Measurements from ENCODE around the gene KAT6B.
A peak's percentile ranks its signal among the peaks of the same experiment; 100 is the strongest.

KAT6B gene

GRCh38 chr10:74824184-74824899, 2.1 kb upstream of the KAT6B start:
- DNase-seq = no peak

- DNase-seq = no peak
Measured at GRCh38 chr10:74824900-74825370, 1.5 kb upstream of the KAT6B start.

DNA sequence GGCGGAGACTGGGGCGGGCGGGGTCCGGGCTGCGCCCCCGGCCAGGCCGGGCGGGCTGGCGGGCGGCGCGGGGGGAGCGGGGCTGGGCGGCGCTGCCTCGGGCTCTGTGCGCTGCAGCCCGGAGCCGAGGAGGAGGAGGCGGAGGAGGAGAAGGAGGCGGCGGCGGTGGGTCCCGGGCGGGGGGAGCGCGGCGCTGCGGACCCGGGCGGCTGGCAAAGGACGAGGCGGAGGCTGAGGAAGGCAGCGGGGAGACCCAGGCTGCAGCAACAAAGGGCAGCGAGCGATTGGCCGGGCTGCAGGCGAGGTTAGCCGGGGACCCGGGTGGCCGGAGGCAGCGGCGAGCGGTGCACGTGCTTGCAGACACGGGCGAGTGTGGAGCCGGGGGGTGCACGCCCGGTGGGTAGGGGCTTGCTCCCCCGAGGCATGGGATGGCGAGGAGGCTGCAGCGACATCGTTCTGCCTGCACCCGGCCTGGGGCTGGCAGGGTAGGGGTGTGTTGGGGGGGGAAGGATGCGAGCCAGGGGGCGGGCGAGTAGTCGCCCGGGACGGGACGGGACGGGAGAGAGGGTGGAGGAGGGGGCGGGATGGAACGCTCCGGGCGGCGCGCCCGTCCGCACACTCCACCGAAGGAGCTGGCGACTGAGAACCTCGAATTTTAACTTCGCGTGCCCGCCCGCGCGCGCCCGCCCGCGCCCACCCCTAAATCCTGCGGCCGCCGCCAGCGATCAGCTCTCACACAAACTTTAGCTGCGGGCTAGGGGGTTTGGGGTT, 844 bp upstream of the KAT6B start:
- peak; percentile 32 for DNase-seq

GRCh38 chr10:74827045-74827441, 643 bp downstream of the KAT6B start:
- no peak for DNase-seq

GRCh38 chr10:74827694-74828093, 1.3 kb downstream of the KAT6B start:
- no peak for DNase-seq

DNA sequence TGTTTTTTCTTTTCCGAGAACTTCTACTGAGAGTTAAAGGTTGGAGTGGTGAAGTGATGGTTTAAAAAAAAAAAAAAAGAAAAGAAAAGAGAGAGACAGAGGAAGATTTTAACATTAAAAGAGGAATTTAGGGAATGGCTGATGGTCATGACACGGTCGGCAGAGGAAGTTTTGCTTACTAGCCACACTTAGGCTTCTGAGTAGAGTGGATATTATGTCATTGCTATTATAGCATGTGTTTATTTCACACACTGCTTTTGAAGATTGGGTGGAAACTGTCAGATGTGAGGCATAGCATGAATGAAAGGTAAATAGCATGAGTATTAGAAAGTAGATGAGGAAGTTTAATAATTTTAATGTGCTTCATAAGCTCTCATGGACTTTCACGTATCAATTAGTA, 2.5 kb downstream of the KAT6B start:
- no peak for DNase-seq

GRCh38 chr10:74831518-74832120, 5.2 kb downstream of the KAT6B start:
- no peak for DNase-seq

- DNase-seq = no peak
Measured at GRCh38 chr10:74835963-74836362, 9.6 kb downstream of the KAT6B start.

- DNase-seq = no peak
Measured at GRCh38 chr10:74836877-74837276, 10.5 kb downstream of the KAT6B start.

DNA sequence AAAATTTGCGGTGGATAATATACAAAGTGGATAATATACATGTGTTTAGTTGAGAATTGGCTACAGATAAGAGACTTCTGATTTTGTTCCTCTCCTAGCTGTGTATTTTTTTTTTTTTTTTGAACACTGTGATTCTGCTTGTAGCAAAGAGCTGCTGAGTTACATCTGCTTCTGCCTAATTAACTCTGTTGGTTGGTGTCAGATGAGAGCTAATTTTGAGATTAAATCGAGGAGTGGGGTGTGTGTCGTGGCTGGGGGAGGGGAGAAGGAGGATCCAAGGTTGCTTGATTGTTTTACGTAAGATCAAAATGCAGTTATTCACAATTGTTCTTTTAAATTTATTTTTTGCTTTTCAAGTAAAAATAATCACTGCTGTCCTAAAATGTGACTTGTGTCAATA, 11.3 kb downstream of the KAT6B start:
- no peak for DNase-seq

- DNase-seq = no peak
Measured at GRCh38 chr10:74839708-74840107, 13.3 kb downstream of the KAT6B start.

DNA sequence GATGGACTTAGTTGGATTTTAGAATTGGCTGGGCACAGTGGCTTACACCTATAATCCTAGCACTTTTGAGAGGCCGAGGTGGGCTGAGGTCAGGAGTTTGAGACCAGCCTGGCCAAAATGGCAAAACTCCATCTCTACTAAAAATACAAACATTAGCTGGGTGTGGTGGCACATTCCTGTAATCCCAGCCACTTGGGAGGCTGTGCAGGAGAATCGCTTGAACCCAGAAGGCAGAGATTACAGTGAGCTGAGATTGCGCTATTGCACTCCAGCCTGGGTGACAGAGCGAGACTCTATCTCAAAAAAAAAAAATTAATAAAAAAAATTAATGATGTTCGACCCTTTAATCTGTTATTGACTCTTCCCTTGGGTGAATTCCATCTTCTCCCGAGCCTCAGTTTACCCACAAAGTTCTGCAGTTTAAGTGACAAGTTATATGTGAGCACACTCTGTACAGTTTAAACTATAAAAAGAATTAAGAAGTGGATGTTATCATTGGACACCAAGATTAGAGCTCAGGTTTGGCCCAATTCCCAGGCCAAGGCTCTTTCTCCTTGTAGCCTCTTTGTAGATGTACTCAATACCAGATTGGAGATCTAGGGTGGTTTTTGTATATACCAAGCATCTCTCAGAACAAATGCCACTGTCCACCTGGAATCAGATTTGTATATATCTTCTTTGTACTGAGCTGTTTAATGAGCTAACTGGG, 15.0 kb downstream of the KAT6B start:
- no peak for DNase-seq

- DNase-seq = no peak
Measured at GRCh38 chr10:74842301-74842954, 16.0 kb downstream of the KAT6B start.

- no peak for DNase-seq
Measured at GRCh38 chr10:74846958-74847357, 20.6 kb downstream of the KAT6B start.

DNA sequence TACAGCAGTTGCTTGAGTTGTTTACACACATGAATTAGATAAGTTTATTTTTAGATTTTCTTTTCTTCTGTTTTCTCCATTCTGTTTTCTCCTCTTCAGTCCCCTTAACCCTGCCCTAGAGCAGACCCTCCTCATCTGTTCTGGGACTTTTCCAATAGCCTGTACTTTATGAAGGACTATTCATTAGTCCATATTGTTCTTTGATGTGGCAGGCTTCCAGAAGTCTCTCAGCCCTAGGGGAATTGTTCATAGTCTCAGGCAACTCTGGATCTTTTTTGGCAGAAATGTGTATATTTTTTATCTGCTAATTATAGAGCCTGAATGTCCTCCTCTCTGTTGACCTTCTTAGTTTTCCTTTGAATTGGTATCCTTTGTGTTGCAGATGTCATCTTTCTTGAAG, 25.4 kb downstream of the KAT6B start:
- DNase-seq = peak; percentile 36

- DNase-seq = no peak
Measured at GRCh38 chr10:74852381-74852780, 26.0 kb downstream of the KAT6B start.

DNA sequence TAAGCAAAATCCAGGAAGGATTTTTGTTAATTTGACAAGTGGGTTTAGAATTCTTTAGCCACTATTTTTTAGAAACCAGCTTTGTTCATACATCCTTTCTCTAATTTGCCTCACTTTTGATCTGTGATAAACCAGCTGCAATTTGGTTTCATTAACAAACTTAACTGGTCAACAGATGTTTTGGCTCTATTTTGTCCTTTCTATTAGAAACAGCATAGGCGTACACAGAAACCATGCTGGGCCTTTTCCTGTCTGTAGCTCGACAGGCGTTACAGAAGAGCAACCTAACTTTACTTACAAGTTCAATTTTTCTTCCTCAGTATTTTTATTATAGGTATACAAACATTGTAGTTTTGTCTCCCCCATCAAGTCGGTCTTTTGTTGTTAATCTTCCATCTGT, 28.2 kb downstream of the KAT6B start:
- no peak for DNase-seq

- DNase-seq = no peak
Measured at GRCh38 chr10:74855027-74855426, 28.6 kb downstream of the KAT6B start.

GRCh38 chr10:74855439-74855838, 29.0 kb downstream of the KAT6B start:
- no peak for DNase-seq

DNA sequence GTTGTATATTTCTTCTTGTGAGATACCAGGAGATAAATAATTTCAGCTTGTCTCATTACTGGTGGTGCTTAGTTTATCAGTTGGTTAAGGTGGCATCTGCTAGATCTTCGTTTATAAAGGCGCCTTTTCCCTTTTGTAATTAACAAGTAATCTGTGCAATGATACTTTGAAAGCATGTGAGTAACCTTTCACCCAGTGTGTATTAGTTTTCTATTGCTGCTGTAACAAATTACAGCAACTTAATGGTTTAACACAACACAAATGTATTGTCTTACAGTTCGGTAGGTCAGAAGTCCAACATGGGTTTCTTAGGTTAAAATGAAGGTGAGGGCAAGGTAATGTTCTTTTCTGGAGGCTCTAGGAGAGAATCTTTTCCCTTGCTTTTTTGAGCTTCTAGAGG, 30.5 kb downstream of the KAT6B start:
- DNase-seq = no peak

DNA sequence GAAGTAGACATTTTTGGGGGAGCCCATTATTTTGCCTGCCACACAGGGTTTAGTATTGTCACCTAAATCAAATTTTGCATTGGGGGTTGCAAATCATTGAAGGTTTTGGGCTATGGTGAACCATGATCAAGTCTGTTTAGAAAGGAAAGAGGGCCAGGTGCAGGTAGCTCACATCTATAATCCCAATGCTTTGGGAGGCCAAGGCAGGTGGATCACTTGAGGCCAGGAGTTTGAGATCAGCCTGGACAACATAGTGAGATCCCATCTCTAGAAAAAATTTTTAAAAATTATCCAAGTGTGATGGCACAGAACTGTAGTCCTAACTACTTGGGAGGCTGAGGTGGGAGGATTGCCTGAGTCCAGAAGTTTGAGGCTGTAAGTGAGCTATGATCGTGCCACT, 31.2 kb downstream of the KAT6B start:
- no peak for DNase-seq

- no peak for DNase-seq
Measured at GRCh38 chr10:74859546-74859945, 33.1 kb downstream of the KAT6B start.

- no peak for DNase-seq
Measured at GRCh38 chr10:74862625-74863024, 36.2 kb downstream of the KAT6B start.
